Right lobe of liver (tissue), 6 donors: Measurements from ENCODE around the gene FNDC3A. TPM values are rescaled to one million over a fixed set of nuclear protein-coding genes. Genes with fewer than 3 reads are reported as not detected.

ENCODE experiments used
- ATAC-seq, 4 donors: fragments of 200-7000 bp; cut with Tn5 transposase; one replicate each; pipeline ENCODE4 v1.9.1; 2020; ENCODE audit warnings: mild to moderate bottlenecking in 4 of 4, moderate library complexity in 4 of 4
- DNase-seq, 3 donors: peaks; one replicate each; pipeline ENCODE4 v3.0.0-alpha.2; 2020
- H3K27ac ChIP-seq, 3 donors: fragments of 200-600 bp; one replicate each; pipeline ENCODE4 v1.8.0; 2022
- H3K27me3 ChIP-seq, 2 donors: fragments of 200-600 bp; one replicate each; pipeline ENCODE4 v1.8.0; 2022
- H3K36me3 ChIP-seq, 4 donors: fragments of 200-600 bp; sonication (generic) in 1 of 4; one replicate each; pipeline versions ENCODE4 v1.5.1 to v1.8.0; 2017 to 2022; ENCODE audit warnings: control low read depth in 1 of 4
- H3K4me1 ChIP-seq, 4 donors: fragments of 200-600 bp; sonication (generic) in 1 of 4; one replicate each; pipeline versions ENCODE4 v1.5.1 to v1.8.0; 2017 to 2022; ENCODE audit warnings: control low read depth in 1 of 4
- H3K4me3 ChIP-seq, 3 donors: fragments of 200-600 bp; one replicate each; pipeline ENCODE4 v1.8.0; 2022
- H3K9me3 ChIP-seq, 4 donors: fragments of 200-600 bp; sonication (generic) in 1 of 4; one replicate each; pipeline versions ENCODE4 v1.5.1 to v1.8.0; 2017 to 2022; ENCODE audit warnings: control low read depth in 1 of 4
- CTCF ChIP-seq, 4 donors: fragments of 200-600 bp in 3 of 4; fragments of 450-650 bp in 1 of 4; IDR thresholded peaks; one replicate each; pipeline versions ENCODE4 v1.5.1 to v1.8.0; 2016 to 2022; ENCODE audit warnings: antibody characterized with exemption in 4 of 4, mild to moderate bottlenecking in 2 of 4
- POLR2A ChIP-seq: fragments of 450-650 bp; IDR thresholded peaks from one replicate; pipeline ENCODE4 v1.6.1; 2017; ENCODE audit warnings: antibody characterized with exemption, mild to moderate bottlenecking
- WGBS: methylation state at CpG from one replicate; pipeline ENCODE4 v1.1.6; 2018; ENCODE audit warnings: low coverage, low lambda C conversion rate; ENCODE audit not compliant: insufficient coverage; ENCODE audit errors: missing lambda C conversion rate; 5-methylcytosine and 5-hydroxymethylcytosine counted together
- intact Hi-C, 2 donors: fragments of 100-400 bp; cut with DNase I; formaldehyde crosslinking; loops; one replicate each; pipeline versions ENCODE4 v1.11.2 to v1.14.1; 2022
- total RNA-seq, 6 experiments: library from RNA; depleted of rRNA in 2 of 6; stranded (reverse); fragments of >200 nt in 2 of 6; fragmentation: NEBNext Ultra II Directional in 3 of 6; extraction: Animal tissue kit (Norgen Biotek cat#: 25700) in 3 of 6; gene quantifications; one replicate each; pipeline versions ENCODE4 v1.1.0 to v1.2.4, GENCODE V29; 2016 to 2023
- donor health status: DM: no; HTN: yes; CAD: no.
- donor health status: DM: no; HTN: no; CAD: no.
- donor health status: DM: no; HTN: no; CAD: no.
- donor health status: DM: no; HTN: yes; CAD: no.
- donor health status: DM: no; HTN: yes; CAD: no.

Gene FNDC3A
- total RNA-seq, 6 experiments from 2014 or later, result 43.4 to 53.2 (median 47.9) TPM

GRCh38 chr13:48949566-48950500 is 25.9 kb upstream of the FNDC3A start:
- H3K4me3 ChIP-seq, result no peak overlapping the region
- no peaks in the 10 kb centered on the region for H3K27me3 ChIP-seq
- ATAC-seq (no peak), DNase-seq (no peak)
- no peaks in the 10 kb centered on the region for H3K4me1 ChIP-seq
- no peaks in the 10 kb centered on the region for H3K9me3 ChIP-seq
- no peak overlapping the region for H3K27ac ChIP-seq
- no peaks in the 10 kb centered on the region for H3K36me3 ChIP-seq
- 37% methylated on average over 4 of the region's 4 CpGs for WGBS
- TF ChIP-seq POLR2A (no peak), CTCF (IDR thresholded peaks at IDR 0.05) (no peak)
- intact Hi-C loops, result no loop called here

DNA sequence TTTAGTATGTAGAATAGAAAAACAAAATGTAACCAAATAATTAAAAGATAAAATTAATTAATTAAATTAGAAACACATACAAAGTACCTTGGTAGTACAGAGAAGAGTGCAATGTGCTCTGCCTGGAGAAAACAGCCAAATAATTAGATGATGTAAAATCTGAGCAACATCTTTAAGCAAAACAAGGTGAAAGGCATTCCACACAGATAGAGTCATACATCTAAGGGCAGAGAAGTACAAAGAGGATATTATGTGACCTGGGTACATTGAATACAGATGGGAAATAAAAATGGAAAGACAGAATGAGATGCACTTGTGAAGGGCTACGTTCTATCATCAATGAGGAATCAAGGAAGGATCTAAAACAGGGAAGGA is 25.2 kb upstream of the FNDC3A start:
- Histone ChIP-seq H3K4me1 (no peaks in the 10 kb centered on the region), H3K27ac (no peak overlapping the region), H3K27me3 (no peaks in the 10 kb centered on the region), H3K36me3 (no peaks in the 10 kb centered on the region), H3K9me3 (no peaks in the 10 kb centered on the region), H3K4me3 (no peak overlapping the region)
- 71% methylated on average over 1 of the region's 1 CpG for WGBS
- TF ChIP-seq POLR2A, result no peak
- no peak for TF ChIP-seq CTCF (IDR thresholded peaks at IDR 0.05)
- DNase-seq (no peak), ATAC-seq (no peak)
- intact Hi-C loops, result no loop called here

GRCh38 chr13:48954081-48954480 is 21.6 kb upstream of the FNDC3A start:
- Histone ChIP-seq H3K4me1 (no peaks in the 10 kb centered on the region), H3K27ac (no peak overlapping the region), H3K27me3 (no peaks in the 10 kb centered on the region), H3K36me3 (no peaks in the 10 kb centered on the region), H3K4me3 (no peak overlapping the region), H3K9me3 (no peaks in the 10 kb centered on the region)
- no peak for ATAC-seq
- TF ChIP-seq CTCF (IDR thresholded peaks at IDR 0.05) (no peak), POLR2A (no peak)
- intact Hi-C loops, result no loop called here
- DNase-seq, result no peak
- WGBS, result 93% methylated on average over 6 of the region's 6 CpGs

- WGBS, result 54% methylated on average over 2 of the region's 2 CpGs
- H3K27ac ChIP-seq, result no peak overlapping the region
Observed at GRCh38 chr13:48955536-48955935, 20.2 kb upstream of the FNDC3A start.

More at GRCh38 chr13:48955536-48955935, 20.2 kb upstream of the FNDC3A start:
- intact Hi-C loops, result no loop called here
- no peaks in the 10 kb centered on the region for H3K9me3 ChIP-seq
- no peak for ATAC-seq
- TF ChIP-seq POLR2A, result no peak
- no peak for TF ChIP-seq CTCF (IDR thresholded peaks at IDR 0.05)
- H3K27me3 ChIP-seq, result no peaks in the 10 kb centered on the region
- H3K4me3 ChIP-seq, result no peak overlapping the region
- no peak for DNase-seq
- no peaks in the 10 kb centered on the region for H3K4me1 ChIP-seq
- H3K36me3 ChIP-seq, result no peaks in the 10 kb centered on the region
